ENCODE data around the gene BZW2.

GRCh38 chr7:16611711-16612110 is 34.3 kb upstream of the BZW2 start:
- TF ChIP-seq, protein P1, sequence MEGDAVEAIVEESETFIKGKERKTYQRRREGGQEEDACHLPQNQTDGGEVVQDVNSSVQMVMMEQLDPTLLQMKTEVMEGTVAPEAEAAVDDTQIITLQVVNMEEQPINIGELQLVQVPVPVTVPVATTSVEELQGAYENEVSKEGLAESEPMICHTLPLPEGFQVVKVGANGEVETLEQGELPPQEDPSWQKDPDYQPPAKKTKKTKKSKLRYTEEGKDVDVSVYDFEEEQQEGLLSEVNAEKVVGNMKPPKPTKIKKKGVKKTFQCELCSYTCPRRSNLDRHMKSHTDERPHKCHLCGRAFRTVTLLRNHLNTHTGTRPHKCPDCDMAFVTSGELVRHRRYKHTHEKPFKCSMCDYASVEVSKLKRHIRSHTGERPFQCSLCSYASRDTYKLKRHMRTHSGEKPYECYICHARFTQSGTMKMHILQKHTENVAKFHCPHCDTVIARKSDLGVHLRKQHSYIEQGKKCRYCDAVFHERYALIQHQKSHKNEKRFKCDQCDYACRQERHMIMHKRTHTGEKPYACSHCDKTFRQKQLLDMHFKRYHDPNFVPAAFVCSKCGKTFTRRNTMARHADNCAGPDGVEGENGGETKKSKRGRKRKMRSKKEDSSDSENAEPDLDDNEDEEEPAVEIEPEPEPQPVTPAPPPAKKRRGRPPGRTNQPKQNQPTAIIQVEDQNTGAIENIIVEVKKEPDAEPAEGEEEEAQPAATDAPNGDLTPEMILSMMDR (IDR thresholded peaks at IDR 0.05), result no peak
- TF ChIP-seq POLR2A (IDR thresholded peaks at IDR 0.05), result no peak

Data from right lobe of liver (tissue), 4 donors.